HEK293 (cell line): Measurements from ENCODE around the gene LCMT1.

Experiments
- CTCF ChIA-PET: fragments of 350-600 bp; formaldehyde crosslinking; extraction: SDS; loops from one replicate; lab custom pipeline; 2021; ENCODE audit warnings: antibody characterized with exemption; lab: Yijun Ruan, JAX
- POLR2A ChIA-PET: fragments of 300-600 bp; formaldehyde crosslinking; extraction: SDS; loops from one replicate; lab custom pipeline; 2020; ENCODE audit warnings: antibody characterized with exemption, inconsistent platforms; lab: Yijun Ruan, JAX
- H3K27ac ChIP-seq: fragments of 200-500 bp; sonication (Bioruptor generic); 2 replicates; pipeline ENCODE4 v1.5.1; 2014; ENCODE audit warnings: low read depth, low read length, control low read depth, inconsistent platforms; ENCODE audit errors: extremely low read depth
- H3K36me3 ChIP-seq, 2 experiments: fragments of 200-500 bp in 1 of 2; sonication (Bioruptor generic) in 1 of 2; 1 replicate in 1 of 2; 2 replicates in 1 of 2; pipeline ENCODE4 v1.5.1; 2014 to 2017; ENCODE audit warnings: inconsistent platforms in 2 of 2, low read length in 2 of 2; ENCODE audit not compliant: control insufficient read depth in 2 of 2, insufficient read depth in 1 of 2
- H3K4me1 ChIP-seq: fragments of 200-500 bp; sonication (Bioruptor generic); 2 replicates; pipeline ENCODE4 v1.5.1; 2014; ENCODE audit warnings: mild to moderate bottlenecking, low read length, inconsistent platforms; ENCODE audit not compliant: control insufficient read depth, insufficient read depth
- H3K4me3 ChIP-seq: 2 replicates; pipeline ENCODE4 v1.5.1; 2011; ENCODE audit warnings: low read depth, mild to moderate bottlenecking, control low read depth, low read length, moderate library complexity
- H3K9me3 ChIP-seq: fragments of 200-500 bp; sonication (Bioruptor generic); 2 replicates; pipeline ENCODE4 v1.5.1; 2014; ENCODE audit warnings: low read depth, low read length, inconsistent platforms; ENCODE audit not compliant: control insufficient read depth, insufficient read depth
- BCL11B ChIP-seq: fragments of 450-650 bp; formaldehyde crosslinking; IDR thresholded peaks from 2 replicates; pipeline ENCODE4 v1.5.1; 2016; ENCODE audit warnings: low read depth, missing biosample characterization, missing genetic modification characterization
- GLI4 ChIP-seq: fragments of 450-650 bp; formaldehyde crosslinking; IDR thresholded peaks from 2 replicates; pipeline ENCODE4 v1.5.1; 2016; ENCODE audit warnings: missing biosample characterization, missing genetic modification characterization
- KLF16 ChIP-seq: fragments of 450-650 bp; formaldehyde crosslinking; IDR thresholded peaks from 2 replicates; pipeline ENCODE4 v1.5.1; 2017; ENCODE audit warnings: missing biosample characterization, missing genetic modification characterization
- SALL2 ChIP-seq: fragments of 450-650 bp; formaldehyde crosslinking; IDR thresholded peaks from 2 replicates; pipeline ENCODE4 v1.5.0; 2017; ENCODE audit warnings: missing biosample characterization, mild to moderate bottlenecking, missing genetic modification characterization, borderline replicate concordance
- SP7 ChIP-seq: fragments of 450-650 bp; formaldehyde crosslinking; IDR thresholded peaks from 2 replicates; pipeline ENCODE4 v1.5.1; 2016; ENCODE audit warnings: missing biosample characterization, missing genetic modification characterization
- WT1 ChIP-seq: fragments of 450-650 bp; formaldehyde crosslinking; IDR thresholded peaks from 2 replicates; pipeline ENCODE4 v1.5.1; 2016; ENCODE audit warnings: missing biosample characterization, missing genetic modification characterization
- ZBTB20 ChIP-seq: fragments of 450-650 bp; formaldehyde crosslinking; IDR thresholded peaks from 2 replicates; pipeline ENCODE4 v1.5.1; 2016; ENCODE audit warnings: missing biosample characterization, missing genetic modification characterization
- ZBTB21 ChIP-seq: fragments of 450-650 bp; formaldehyde crosslinking; IDR thresholded peaks from 2 replicates; pipeline ENCODE4 v1.5.1; 2017; ENCODE audit warnings: missing biosample characterization, missing genetic modification characterization
- ZFP41 ChIP-seq: fragments of 450-650 bp; formaldehyde crosslinking; IDR thresholded peaks from 2 replicates; pipeline ENCODE4 v1.5.1; 2016; ENCODE audit warnings: missing biosample characterization, missing genetic modification characterization, borderline replicate concordance
- ZNF132 ChIP-seq: fragments of 450-650 bp; formaldehyde crosslinking; IDR thresholded peaks from 2 replicates; pipeline ENCODE4 v1.5.1; 2017; ENCODE audit warnings: missing biosample characterization, missing genetic modification characterization, borderline replicate concordance
- ZNF138 ChIP-seq: fragments of 450-650 bp; formaldehyde crosslinking; IDR thresholded peaks from 2 replicates; pipeline ENCODE4 v1.5.1; 2016; ENCODE audit warnings: missing biosample characterization, missing genetic modification characterization, borderline replicate concordance
- ZNF184 ChIP-seq: fragments of 450-650 bp; IDR thresholded peaks from 2 replicates; pipeline ENCODE4 v1.5.1; 2018; ENCODE audit warnings: missing biosample characterization, mild to moderate bottlenecking, missing genetic modification characterization
- ZNF202 ChIP-seq: fragments of 450-650 bp; formaldehyde crosslinking; IDR thresholded peaks from 2 replicates; pipeline ENCODE4 v1.5.1; 2016; ENCODE audit warnings: missing biosample characterization, missing genetic modification characterization, borderline replicate concordance
- ZNF274 ChIP-seq, 2 experiments: fragments of 200-500 bp in 1 of 2; fragments of 450-650 bp in 1 of 2; sonication (Bioruptor generic) in 1 of 2; formaldehyde crosslinking in 1 of 2; IDR thresholded peaks; 2 replicates each; pipeline versions ENCODE4 v1.5.1 to v1.6.1; 2014 to 2016; ENCODE audit warnings: borderline replicate concordance in 1 of 2, inconsistent platforms in 1 of 2, low read length in 1 of 2, missing biosample characterization in 1 of 2, missing genetic modification characterization in 1 of 2
- ZNF366 ChIP-seq: fragments of 450-650 bp; formaldehyde crosslinking; conservative IDR thresholded peaks from 2 replicates; pipeline ENCODE4 v1.5.1; 2016; ENCODE audit warnings: missing biosample characterization, missing genetic modification characterization
- ZNF423 ChIP-seq: fragments of 450-650 bp; formaldehyde crosslinking; IDR thresholded peaks from 2 replicates; pipeline ENCODE4 v1.5.1; 2016; ENCODE audit warnings: missing biosample characterization, missing genetic modification characterization
- ZNF433 ChIP-seq: fragments of 450-650 bp; formaldehyde crosslinking; IDR thresholded peaks from 2 replicates; pipeline ENCODE4 v1.5.1; 2016; ENCODE audit warnings: missing biosample characterization, missing genetic modification characterization, low read depth
- ZNF501 ChIP-seq: fragments of 450-650 bp; formaldehyde crosslinking; IDR thresholded peaks from 2 replicates; pipeline ENCODE4 v1.5.1; 2016; ENCODE audit warnings: missing biosample characterization, missing genetic modification characterization
- ZNF548 ChIP-seq: fragments of 450-650 bp; formaldehyde crosslinking; IDR thresholded peaks from 2 replicates; pipeline ENCODE4 v1.5.1; 2016; ENCODE audit warnings: missing biosample characterization, missing genetic modification characterization
- ZNF560 ChIP-seq: fragments of 450-650 bp; formaldehyde crosslinking; IDR thresholded peaks from 2 replicates; pipeline ENCODE4 v1.5.1; 2017; ENCODE audit warnings: missing biosample characterization, missing genetic modification characterization, borderline replicate concordance
- ZNF621 ChIP-seq: fragments of 450-650 bp; formaldehyde crosslinking; IDR thresholded peaks from 2 replicates; pipeline ENCODE4 v1.5.1; 2017; ENCODE audit warnings: missing biosample characterization, missing genetic modification characterization
- ZNF624 ChIP-seq: fragments of 450-650 bp; formaldehyde crosslinking; IDR thresholded peaks from 2 replicates; pipeline ENCODE4 v1.5.1; 2017; ENCODE audit warnings: missing biosample characterization, missing genetic modification characterization
- ZNF664 ChIP-seq: fragments of 450-650 bp; formaldehyde crosslinking; IDR thresholded peaks from 2 replicates; pipeline ENCODE4 v1.5.1; 2016; ENCODE audit warnings: missing biosample characterization, missing genetic modification characterization
- ZNF701 ChIP-seq: fragments of 450-650 bp; formaldehyde crosslinking; IDR thresholded peaks from 2 replicates; pipeline ENCODE4 v1.5.1; 2016; ENCODE audit warnings: missing biosample characterization, missing genetic modification characterization
- ZNF707 ChIP-seq: fragments of 450-650 bp; formaldehyde crosslinking; IDR thresholded peaks from 2 replicates; pipeline ENCODE4 v1.5.1; 2016; ENCODE audit warnings: missing biosample characterization, missing genetic modification characterization
- ZNF747 ChIP-seq: fragments of 450-650 bp; formaldehyde crosslinking; IDR thresholded peaks from 2 replicates; pipeline ENCODE4 v1.5.1; 2016; ENCODE audit warnings: missing biosample characterization, missing genetic modification characterization
- ZNF792 ChIP-seq: fragments of 450-650 bp; formaldehyde crosslinking; IDR thresholded peaks from 2 replicates; pipeline ENCODE4 v1.5.1; 2016; ENCODE audit warnings: missing biosample characterization, missing genetic modification characterization
- TF ChIP-seq, protein P1 (sequence below): fragments of 450-650 bp; formaldehyde crosslinking; IDR thresholded peaks from 2 replicates; pipeline ENCODE4 v1.5.1; 2016; ENCODE audit warnings: missing biosample characterization, missing genetic modification characterization
- TF ChIP-seq, protein P2 (sequence below): fragments of 450-650 bp; formaldehyde crosslinking; IDR thresholded peaks from 2 replicates; pipeline ENCODE4 v1.5.1; 2017; ENCODE audit warnings: missing biosample characterization, mild to moderate bottlenecking, missing genetic modification characterization, moderate library complexity
- TF ChIP-seq, protein P3 (sequence below): fragments of 450-650 bp; formaldehyde crosslinking; optimal IDR thresholded peaks from 2 replicates; pipeline ENCODE3; 2016; ENCODE audit warnings: missing biosample characterization, mild to moderate bottlenecking, missing genetic modification characterization
- TF ChIP-seq, protein P4 (sequence below): fragments of 450-650 bp; formaldehyde crosslinking; IDR thresholded peaks from 2 replicates; pipeline ENCODE4 v1.5.1; 2016; ENCODE audit warnings: missing biosample characterization, missing genetic modification characterization
- TF ChIP-seq, protein P5 (sequence below): fragments of 450-650 bp; IDR thresholded peaks from 2 replicates; pipeline ENCODE4 v1.5.1; 2018; ENCODE audit warnings: missing biosample characterization, missing genetic modification characterization

Gene LCMT1

DNA sequence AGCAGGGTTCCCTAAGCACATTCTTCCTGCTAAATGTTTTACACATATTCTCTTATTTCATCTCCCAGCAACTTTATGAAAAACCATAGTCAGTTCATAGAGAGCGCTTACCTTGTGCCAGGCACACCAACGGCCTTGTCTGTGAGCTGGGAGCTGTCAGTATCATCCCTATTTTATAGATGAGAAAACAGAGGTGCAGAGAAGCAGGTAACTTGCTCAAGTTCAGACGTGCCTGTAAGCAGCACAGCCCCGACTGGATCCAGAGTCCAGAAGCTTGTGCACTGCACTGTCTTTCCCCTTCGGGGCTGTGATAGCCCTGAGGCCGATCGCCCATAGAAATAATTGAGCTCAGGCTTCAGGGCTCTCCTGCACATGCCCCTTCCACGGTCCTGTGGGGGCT lies 111.4 kb downstream of the LCMT1 start:
- ChIA-PET CTCF (interaction anchor here (0.7 to 4.4 kb wide), 5 partner anchors 13 to 1148 kb away, joined by 3 to 34 read pairs (median 4); no protein-coding TSS in a partner anchor), POLR2A (no interaction called here)
- Histone ChIP-seq H3K4me3 (no peak overlapping the region), H3K36me3 (no peaks in the 10 kb centered on the region), H3K27ac (no peak overlapping the region), H3K9me3 (no peaks in the 10 kb centered on the region), H3K4me1 (no peaks in the 10 kb centered on the region)
- TF ChIP-seq BCL11B (tag by site-specific recombination) (no peak), ZBTB20 (no peak), ZNF701 (tag by site-specific recombination) (no peak), ZBTB21 (tag by site-specific recombination) (no peak), ZNF138 (tag by site-specific recombination) (no peak), ZFP41 (tag by site-specific recombination) (no peak), ZNF132 (tag by site-specific recombination) (no peak), ZNF202 (tag by site-specific recombination) (no peak), ZNF707 (no peak), ZNF560 (tag by site-specific recombination) (no peak), ZNF624 (tag by site-specific recombination) (no peak), ZNF366 (no peak)
- TF ChIP-seq, protein P1, sequence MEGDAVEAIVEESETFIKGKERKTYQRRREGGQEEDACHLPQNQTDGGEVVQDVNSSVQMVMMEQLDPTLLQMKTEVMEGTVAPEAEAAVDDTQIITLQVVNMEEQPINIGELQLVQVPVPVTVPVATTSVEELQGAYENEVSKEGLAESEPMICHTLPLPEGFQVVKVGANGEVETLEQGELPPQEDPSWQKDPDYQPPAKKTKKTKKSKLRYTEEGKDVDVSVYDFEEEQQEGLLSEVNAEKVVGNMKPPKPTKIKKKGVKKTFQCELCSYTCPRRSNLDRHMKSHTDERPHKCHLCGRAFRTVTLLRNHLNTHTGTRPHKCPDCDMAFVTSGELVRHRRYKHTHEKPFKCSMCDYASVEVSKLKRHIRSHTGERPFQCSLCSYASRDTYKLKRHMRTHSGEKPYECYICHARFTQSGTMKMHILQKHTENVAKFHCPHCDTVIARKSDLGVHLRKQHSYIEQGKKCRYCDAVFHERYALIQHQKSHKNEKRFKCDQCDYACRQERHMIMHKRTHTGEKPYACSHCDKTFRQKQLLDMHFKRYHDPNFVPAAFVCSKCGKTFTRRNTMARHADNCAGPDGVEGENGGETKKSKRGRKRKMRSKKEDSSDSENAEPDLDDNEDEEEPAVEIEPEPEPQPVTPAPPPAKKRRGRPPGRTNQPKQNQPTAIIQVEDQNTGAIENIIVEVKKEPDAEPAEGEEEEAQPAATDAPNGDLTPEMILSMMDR (tag by site-specific recombination), result no peak
- TF ChIP-seq, protein P2, sequence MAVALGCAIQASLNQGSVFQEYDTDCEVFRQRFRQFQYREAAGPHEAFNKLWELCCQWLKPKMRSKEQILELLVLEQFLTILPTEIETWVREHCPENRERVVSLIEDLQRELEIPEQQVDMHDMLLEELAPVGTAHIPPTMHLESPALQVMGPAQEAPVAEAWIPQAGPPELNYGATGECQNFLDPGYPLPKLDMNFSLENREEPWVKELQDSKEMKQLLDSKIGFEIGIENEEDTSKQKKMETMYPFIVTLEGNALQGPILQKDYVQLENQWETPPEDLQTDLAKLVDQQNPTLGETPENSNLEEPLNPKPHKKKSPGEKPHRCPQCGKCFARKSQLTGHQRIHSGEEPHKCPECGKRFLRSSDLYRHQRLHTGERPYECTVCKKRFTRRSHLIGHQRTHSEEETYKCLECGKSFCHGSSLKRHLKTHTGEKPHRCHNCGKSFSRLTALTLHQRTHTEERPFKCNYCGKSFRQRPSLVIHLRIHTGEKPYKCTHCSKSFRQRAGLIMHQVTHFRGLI (tag by site-specific recombination), result no peak

DNA sequence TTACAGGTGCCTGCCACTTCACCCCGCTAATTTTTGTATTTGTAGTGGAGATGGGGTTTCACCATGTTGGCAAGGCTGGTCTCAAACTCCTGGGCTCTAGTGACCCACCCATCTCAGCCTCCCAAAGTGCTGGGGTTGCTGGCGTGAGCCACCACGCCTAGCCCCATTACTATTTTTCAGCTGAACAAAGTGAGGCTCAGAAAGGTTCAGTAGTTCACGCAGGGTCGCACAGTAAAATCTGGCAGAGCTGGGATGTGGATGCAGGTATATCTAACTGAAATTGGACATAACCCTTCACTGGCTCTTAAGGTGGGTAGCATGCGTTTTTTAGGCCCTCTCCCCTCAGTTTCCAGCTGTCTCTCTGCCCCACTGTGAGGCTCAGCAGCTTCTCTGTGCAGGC lies 112.4 kb downstream of the LCMT1 start:
- ChIA-PET POLR2A (no interaction called here), CTCF (interaction anchor here (0.5 to 4.4 kb wide), 13 partner anchors 9 to 710 kb away, joined by 3 to 34 read pairs (median 5); no protein-coding TSS in a partner anchor)
- Histone ChIP-seq H3K36me3 (no peaks in the 10 kb centered on the region), H3K9me3 (no peaks in the 10 kb centered on the region), H3K4me3 (no peak overlapping the region), H3K27ac (no peak overlapping the region), H3K4me1 (no peaks in the 10 kb centered on the region)
- TF ChIP-seq SALL2 (tag by site-specific recombination) (no peak), ZNF548 (tag by site-specific recombination) (no peak), ZNF747 (tag by site-specific recombination) (no peak), ZNF664 (tag by site-specific recombination) (no peak), WT1 (tag by site-specific recombination) (no peak), ZNF423 (tag by site-specific recombination) (no peak), SP7 (no peak), KLF16 (tag by site-specific recombination) (no peak), ZNF184 (tag by site-specific recombination) (no peak), GLI4 (tag by site-specific recombination) (no peak), ZNF274 (IDR thresholded peaks at IDR 0.05; ENCODE audit: low read length) (no peak), ZNF274 (tag by site-specific recombination; IDR thresholded peaks at IDR 0.05; ENCODE audit: borderline replicate concordance) (no peak), ZNF621 (tag by site-specific recombination) (no peak), ZNF433 (tag by site-specific recombination) (no peak), ZNF792 (tag by site-specific recombination) (no peak), ZNF501 (no peak)
- TF ChIP-seq, protein P3, sequence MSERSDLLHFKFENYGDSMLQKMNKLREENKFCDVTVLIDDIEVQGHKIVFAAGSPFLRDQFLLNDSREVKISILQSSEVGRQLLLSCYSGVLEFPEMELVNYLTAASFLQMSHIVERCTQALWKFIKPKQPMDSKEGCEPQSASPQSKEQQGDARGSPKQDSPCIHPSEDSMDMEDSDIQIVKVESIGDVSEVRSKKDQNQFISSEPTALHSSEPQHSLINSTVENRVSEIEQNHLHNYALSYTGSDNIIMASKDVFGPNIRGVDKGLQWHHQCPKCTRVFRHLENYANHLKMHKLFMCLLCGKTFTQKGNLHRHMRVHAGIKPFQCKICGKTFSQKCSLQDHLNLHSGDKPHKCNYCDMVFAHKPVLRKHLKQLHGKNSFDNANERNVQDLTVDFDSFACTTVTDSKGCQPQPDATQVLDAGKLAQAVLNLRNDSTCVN (tag by site-specific recombination), result no peak
- TF ChIP-seq, protein P4, sequence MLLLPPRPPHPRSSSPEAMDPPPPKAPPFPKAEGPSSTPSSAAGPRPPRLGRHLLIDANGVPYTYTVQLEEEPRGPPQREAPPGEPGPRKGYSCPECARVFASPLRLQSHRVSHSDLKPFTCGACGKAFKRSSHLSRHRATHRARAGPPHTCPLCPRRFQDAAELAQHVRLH, result no peak
- TF ChIP-seq, protein P5, sequence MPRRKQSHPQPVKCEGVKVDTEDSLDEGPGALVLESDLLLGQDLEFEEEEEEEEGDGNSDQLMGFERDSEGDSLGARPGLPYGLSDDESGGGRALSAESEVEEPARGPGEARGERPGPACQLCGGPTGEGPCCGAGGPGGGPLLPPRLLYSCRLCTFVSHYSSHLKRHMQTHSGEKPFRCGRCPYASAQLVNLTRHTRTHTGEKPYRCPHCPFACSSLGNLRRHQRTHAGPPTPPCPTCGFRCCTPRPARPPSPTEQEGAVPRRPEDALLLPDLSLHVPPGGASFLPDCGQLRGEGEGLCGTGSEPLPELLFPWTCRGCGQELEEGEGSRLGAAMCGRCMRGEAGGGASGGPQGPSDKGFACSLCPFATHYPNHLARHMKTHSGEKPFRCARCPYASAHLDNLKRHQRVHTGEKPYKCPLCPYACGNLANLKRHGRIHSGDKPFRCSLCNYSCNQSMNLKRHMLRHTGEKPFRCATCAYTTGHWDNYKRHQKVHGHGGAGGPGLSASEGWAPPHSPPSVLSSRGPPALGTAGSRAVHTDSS (tag by site-specific recombination), result no peak
